ENCODE results near the gene EARS2. TPM values are rescaled to one million over a fixed set of nuclear protein-coding genes. Genes with fewer than 3 reads are reported as not detected.

The EARS2 gene
- total RNA-seq, 1 experiment from 2014 or later: 50.1 TPM

GRCh38 chr16:23498863-23499262 is 58.3 kb downstream of the EARS2 start:
- no peak overlapping the region for H2AFZ ChIP-seq (ENCODE audit: low read length)
- H3K4me1 Mint-ChIP-seq: peaks cover 37 to 39% of the 10 kb centered on the region in 2 experiments
- H3K4me1 ChIP-seq (ENCODE audit: insufficient read depth, low read length): no peaks in the 10 kb centered on the region
- no peak overlapping the region for H2BK12ac ChIP-seq (ENCODE audit: insufficient read length, low read depth, low read length)
- no peak overlapping the region for H4K8ac ChIP-seq (replicated peaks; ENCODE audit: insufficient read length, low read depth, low read length)
- no peak overlapping the region for H2BK120ac ChIP-seq (ENCODE audit: low read depth, low read length, poor library complexity, severe bottlenecking)
- no peak for TF ChIP-seq CTCF (conservative IDR thresholded peaks at IDR 0.05)
- no peaks in the 10 kb centered on the region for H3K9me3 Mint-ChIP-seq
- H3K4ac ChIP-seq (ENCODE audit: low read depth, low read length): no peak overlapping the region
- H3K79me2 ChIP-seq (ENCODE audit: insufficient read depth, low read length): peaks cover 13% of the 10 kb centered on the region; the same call in 1 of the 2 replicates
- H3K36me3 Mint-ChIP-seq (ENCODE audit: insufficient read depth in 1 of 3, low read depth in 3 of 3): peaks cover 10 to 53% (median 45%) of the 10 kb centered on the region in 3 experiments; a peak in 6 of 7 replicates
- WGBS (ENCODE audit: extremely low coverage, insufficient read length, low lambda C conversion rate): no CpG with 5 or more reads among the region's 11 CpGs
- no peak overlapping the region for H3T11ph ChIP-seq (ENCODE audit: low read length)
- H3K9ac ChIP-seq (ENCODE audit: extremely low read depth, insufficient read length, low read length): no peak overlapping the region
- H2BK20ac ChIP-seq (ENCODE audit: low read depth, low read length, poor library complexity, severe bottlenecking): no peak overlapping the region
- H4K5ac ChIP-seq (ENCODE audit: insufficient read length, low read depth, low read length): no peak overlapping the region
- no peak overlapping the region for H3K56ac ChIP-seq (ENCODE audit: insufficient read length, low read depth, low read length)
- H2BK5ac ChIP-seq (ENCODE audit: insufficient read length, low read length): no peak overlapping the region
- no peaks in the 10 kb centered on the region for H3K23me2 ChIP-seq (ENCODE audit: insufficient read length, low read depth, low read length, poor library complexity, severe bottlenecking)
- no peak overlapping the region for H3K14ac ChIP-seq (ENCODE audit: insufficient read depth, low read length)
- DNase-seq: no peak
- peak overlapping the region in 1 of 3 experiments; percentile 49; a peak in 1 of 7 replicates for H3K27ac Mint-ChIP-seq
- H3K4me3 Mint-ChIP-seq: no peak overlapping the region
- H3K18ac ChIP-seq (ENCODE audit: insufficient read length, low read depth, low read length): no peak overlapping the region
- H3K79me1 ChIP-seq (ENCODE audit: insufficient read depth, low read depth, low read length, poor library complexity, severe bottlenecking): peaks cover 3% of the 10 kb centered on the region
- no peaks in the 10 kb centered on the region for H3K27me3 Mint-ChIP-seq (ENCODE audit: low read depth)
- no peaks in the 10 kb centered on the region for H4K20me1 ChIP-seq (ENCODE audit: control insufficient read depth, insufficient read depth, insufficient read length)
- H3K27me3 ChIP-seq (ENCODE audit: insufficient read depth, low read length): no peaks in the 10 kb centered on the region
- no peak overlapping the region for H3K23ac ChIP-seq (ENCODE audit: insufficient read length, low read depth, low read length)
- no peaks in the 10 kb centered on the region for H3K9me3 ChIP-seq (ENCODE audit: control insufficient read depth, low read depth, low read length)
- H4K91ac ChIP-seq (ENCODE audit: insufficient read length, low read depth, low read length): no peak overlapping the region
- no peak overlapping the region for H3K27ac ChIP-seq (ENCODE audit: insufficient read length, low read depth, low read length)
- H2AK5ac ChIP-seq (ENCODE audit: insufficient read length, low read length): no peak overlapping the region
- no peak overlapping the region for H2BK15ac ChIP-seq (ENCODE audit: low read depth, low read length)
- H3K4me2 ChIP-seq (ENCODE audit: insufficient read depth, insufficient read length, low read length): no peak overlapping the region

Data from H9 (cell line).